ELR (cell line): Measurements from ENCODE around the gene LRPAP1.

Experiments used
- DNase-seq: peaks from one replicate; pipeline ENCODE4 v3.0.0-alpha.2; 2015; ENCODE audit warnings: low read depth

Gene LRPAP1

GRCh38 chr4:3500111-3500510, 32.1 kb downstream of the LRPAP1 start:
- DNase-seq = no peak

GRCh38 chr4:3499710-3500109, 32.5 kb downstream of the LRPAP1 start:
- no peak for DNase-seq

GRCh38 chr4:3498901-3499510, 33.2 kb downstream of the LRPAP1 start:
- DNase-seq = no peak

- no peak for DNase-seq
These were observed 33.8 kb downstream of the LRPAP1 start for GRCh38 chr4:3498407-3498806.

- no peak for DNase-seq
These were observed 34.5 kb downstream of the LRPAP1 start for GRCh38 chr4:3497523-3498389.

GRCh38 chr4:3497095-3497494, 35.1 kb downstream of the LRPAP1 start:
- DNase-seq = no peak

- no peak for DNase-seq
These were observed 36.2 kb downstream of the LRPAP1 start for GRCh38 chr4:3496021-3496420.

GRCh38 chr4:3495204-3495975, 36.8 kb downstream of the LRPAP1 start:
- no peak for DNase-seq

GRCh38 chr4:3494462-3494871, 37.8 kb downstream of the LRPAP1 start:
- DNase-seq = no peak

GRCh38 chr4:3493720-3494461, 38.3 kb downstream of the LRPAP1 start:
- no peak for DNase-seq

GRCh38 chr4:3492741-3493719, 39.2 kb downstream of the LRPAP1 start:
- no peak for DNase-seq

GRCh38 chr4:3491681-3492405, 40.4 kb downstream of the LRPAP1 start:
- peak; percentile 47 for DNase-seq

- peak; percentile 10 for DNase-seq
These were observed 42.7 kb downstream of the LRPAP1 start for GRCh38 chr4:3489451-3489962.

- no peak for DNase-seq
These were observed 43.4 kb downstream of the LRPAP1 start for GRCh38 chr4:3488820-3489219.

GRCh38 chr4:3487861-3488260, 44.4 kb downstream of the LRPAP1 start:
- no peak for DNase-seq

GRCh38 chr4:3486541-3487540, 45.4 kb downstream of the LRPAP1 start:
- no peak for DNase-seq

GRCh38 chr4:3485886-3486540, 46.2 kb downstream of the LRPAP1 start:
- no peak for DNase-seq
